Stimulated activated CD4-positive, alpha-beta T cell treated with anti-CD3 and anti-CD28 coated beads, Interleukin-1b, Interleukin-23, amount 100 ng/mL, for 48 hours (primary cell): Measurements from ENCODE around the gene PDE10A.

ENCODE experiments used
- DNase-seq: peaks from one replicate; pipeline ENCODE4 v3.0.0-alpha.2; 2020

The PDE10A gene

DNA sequence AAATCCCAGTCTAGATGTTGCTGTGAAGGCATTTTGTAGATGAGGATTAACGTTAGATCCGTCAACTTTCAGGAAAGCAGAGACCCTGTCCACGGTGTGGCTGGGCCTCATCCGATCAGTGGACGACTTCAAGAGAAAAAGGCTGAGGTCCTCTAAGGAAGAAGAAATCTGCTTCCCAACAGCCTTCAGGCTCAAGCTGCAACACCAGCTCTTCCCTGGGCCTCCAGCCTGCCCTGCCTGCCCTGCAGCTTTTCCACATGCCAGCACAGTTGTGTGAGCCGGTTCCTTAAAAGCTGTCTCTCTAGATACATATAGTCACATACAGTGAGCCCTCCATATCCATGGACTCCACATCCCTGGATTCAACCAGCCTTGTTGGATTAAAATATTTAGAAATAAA, 14.1 kb upstream of the PDE10A start:
- no peak for DNase-seq

DNA sequence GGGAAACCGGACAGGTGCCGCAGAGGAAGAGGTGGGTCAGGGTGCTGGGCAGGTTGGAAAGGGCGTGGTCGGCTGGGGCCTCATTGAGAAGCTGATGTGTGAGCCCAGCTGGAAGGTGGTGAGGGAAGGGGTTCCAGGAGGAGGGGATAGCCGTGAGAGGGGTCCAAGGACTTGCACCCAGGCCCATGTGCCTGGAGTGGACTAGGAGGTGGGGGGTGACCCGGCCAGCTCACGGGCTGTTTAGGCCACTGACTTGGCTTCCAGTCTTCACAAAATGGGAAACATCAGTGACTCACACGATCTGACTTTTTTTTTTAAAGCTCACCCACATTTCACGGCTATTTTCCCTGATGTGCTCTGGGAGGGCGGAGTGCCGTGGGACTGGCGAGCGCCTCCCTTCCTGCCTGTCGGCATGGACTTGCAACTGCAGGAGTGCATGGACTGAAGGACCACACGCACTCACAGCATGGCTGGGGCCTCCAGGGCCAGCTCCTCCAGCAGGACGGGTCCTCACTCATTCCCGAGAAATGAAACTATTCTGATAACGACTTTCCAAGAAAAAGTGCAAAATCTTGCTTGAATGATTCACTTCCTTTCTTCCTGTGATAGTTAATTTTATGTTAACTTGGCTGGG, 13.5 kb upstream of the PDE10A start:
- DNase-seq = no peak

DNA sequence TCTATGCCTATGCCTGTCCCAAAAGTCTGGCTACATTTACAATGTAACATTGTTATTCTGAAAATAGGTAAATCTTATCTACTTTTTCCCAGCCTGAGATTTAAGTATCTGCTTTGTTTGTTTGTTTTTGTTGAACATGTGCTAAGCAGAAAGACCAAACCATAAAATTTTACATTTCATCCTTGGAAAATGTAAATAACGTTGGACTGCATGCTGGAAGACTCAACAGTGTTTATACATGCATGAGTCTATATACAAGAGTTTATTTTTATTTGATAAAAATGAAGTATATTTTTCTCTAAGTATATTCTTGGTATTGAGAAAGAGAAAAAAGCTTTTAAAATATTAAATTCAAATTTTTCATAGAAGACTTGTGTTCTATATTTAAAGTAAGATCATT, 12.1 kb upstream of the PDE10A start:
- no peak for DNase-seq

DNA sequence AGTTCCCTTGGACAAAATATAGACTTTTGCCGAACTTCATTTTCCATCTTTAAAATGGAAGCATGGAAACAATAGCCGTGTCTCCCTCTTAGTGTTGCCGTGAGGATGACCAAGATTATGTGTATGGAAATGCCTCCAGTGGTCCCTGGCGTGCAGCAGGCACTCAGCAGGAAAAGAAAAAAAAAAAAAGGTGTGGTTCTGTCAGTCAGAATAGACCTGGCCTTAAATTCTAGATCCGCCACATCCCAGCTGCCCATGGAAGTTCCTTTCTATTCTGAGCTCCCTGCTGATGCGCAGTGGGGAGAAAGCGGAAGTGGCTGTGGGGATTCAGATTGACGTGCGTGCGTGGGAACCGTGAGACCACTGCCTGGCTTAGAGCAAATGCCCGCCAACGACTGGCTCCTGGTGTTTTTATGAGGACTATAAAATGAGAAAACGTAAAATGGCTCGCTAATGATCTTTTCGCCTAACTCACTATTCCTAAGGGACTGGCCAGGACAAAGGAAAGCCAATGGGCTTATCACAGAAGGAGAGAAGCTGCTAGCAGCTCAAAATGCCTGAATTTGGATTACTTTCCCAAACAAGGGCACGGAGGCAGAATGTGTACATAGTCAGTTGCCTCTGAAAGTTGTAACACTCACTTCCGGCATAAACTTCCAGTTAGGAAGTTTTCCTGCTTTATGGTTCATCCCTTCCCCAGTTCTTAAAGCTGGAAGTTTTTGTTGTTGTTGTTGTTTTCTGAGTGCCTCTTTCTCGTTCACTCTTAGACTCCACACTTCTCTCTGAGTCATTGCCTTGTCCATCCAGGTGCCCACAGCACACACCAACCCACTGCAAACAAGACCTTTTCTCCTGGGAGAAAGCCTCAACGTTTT, 11.4 kb upstream of the PDE10A start:
- DNase-seq = no peak

GRCh38 chr6:165671222-165671768, 8.3 kb upstream of the PDE10A start:
- DNase-seq = no peak

- DNase-seq = no peak
These were observed 5.9 kb upstream of the PDE10A start for GRCh38 chr6:165668951-165669350.

DNA sequence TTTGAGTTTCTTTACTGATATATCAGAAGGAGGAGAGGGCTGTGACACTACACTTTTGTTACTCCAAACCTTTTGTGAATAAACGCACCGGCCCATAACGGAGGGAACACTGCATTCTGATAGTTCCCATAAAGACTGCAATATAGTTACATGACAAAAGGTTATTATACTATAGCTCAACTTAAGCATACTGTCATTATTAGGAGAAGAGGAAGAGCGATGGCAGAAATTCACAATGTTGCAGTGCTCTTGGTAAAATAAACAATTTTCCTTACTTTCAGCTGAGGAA, 2.3 kb upstream of the PDE10A start:
- DNase-seq = no peak

DNA sequence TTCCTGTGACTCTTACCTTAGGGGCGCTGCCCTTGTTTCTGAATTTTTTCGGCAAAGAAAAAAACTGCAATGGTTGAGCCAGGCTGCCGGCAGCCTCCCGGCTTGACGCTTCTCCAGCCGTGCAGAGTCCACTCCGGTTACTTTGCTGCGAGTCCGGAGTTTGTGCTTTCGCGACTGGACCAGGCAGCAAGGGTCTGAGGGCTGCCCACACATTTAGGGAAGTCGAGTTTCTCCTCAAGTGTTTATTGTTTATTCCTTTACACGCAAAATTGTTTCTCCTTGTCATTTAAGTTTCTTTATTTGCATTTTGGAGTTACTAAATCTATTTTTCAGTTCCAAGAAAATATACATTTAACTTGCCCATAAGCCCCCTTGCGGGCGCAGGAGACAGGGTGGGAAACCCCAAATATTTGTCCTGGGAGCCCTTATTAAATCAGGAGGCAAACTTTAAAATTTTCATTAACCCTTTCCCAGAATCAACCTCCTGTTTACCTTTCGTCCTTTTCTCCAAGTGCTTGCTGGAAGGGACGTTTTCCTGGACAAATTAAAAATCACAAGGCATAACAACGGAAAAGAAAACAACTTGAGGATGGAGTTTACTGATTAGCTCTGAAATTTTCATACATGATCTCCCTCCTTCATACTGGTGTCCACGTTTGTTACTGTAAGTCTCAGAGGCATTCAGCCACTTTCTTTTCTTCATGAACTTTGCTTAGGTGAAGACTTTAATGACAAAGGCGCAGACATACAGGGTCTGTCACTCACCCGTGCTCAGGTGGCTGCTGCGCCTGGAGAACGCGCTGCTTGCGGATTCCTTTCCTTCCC, 1.7 kb upstream of the PDE10A start:
- DNase-seq = no peak

DNA sequence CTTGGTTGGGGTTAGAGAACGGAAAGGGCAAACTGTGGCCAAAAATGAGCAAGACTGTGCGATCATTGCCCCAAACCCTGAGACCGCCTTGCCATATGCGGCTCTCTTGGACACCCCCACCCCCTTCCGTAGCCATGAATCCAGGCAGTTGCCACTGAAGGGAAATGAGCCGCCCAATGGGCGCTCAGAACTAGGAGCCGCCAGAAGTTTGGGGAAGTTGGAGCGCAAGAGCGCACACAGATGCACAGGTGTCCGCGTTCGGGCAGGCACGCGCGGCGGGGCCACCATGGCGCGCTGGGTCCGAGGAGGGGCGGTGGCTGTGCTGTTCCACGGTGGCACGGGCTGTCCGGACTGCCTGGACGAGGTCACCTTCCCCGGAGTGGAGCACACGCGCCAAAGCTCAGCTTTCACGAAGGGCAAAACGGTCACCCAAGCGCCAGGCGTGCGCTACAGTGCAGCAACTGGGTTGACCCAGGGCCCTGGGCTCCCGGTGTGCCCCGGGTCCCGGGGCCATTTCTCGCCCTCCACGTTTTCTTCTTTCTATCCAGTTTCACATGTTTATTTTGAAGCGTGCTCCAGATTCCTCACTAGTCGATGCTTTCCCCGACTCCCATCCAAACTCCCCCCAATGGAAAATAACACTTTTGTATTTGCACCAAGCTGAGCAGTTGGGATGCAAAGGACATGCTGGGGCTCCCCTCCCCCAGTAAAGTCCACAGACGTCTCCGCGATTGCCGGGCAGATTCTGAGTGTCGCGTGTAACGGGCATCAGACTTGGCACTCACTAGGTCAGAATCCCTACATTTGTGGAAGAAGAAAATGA, 906 bp upstream of the PDE10A start:
- DNase-seq = no peak

DNA sequence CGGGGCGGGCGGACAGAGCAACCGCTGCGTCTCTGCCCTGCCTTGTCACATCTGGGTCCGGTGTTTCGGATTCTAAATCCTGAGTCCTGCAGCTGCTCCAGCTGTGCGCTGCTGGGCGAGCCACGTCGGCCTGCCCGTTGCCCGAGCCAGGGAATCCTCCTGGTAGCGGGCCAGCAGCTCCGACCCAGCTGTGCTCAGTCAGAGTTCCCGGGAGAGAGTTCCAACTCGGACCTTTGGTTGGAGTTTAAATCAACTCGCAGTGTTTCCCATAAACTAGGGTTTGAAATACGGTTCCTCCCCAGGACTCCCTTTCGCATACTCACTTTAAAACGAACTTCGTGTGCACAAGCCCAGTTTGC, 315 bp upstream of the PDE10A start:
- no peak for DNase-seq

- no peak for DNase-seq
These were observed 846 bp downstream of the PDE10A start for GRCh38 chr6:165662041-165662748.

- DNase-seq = no peak
These were observed 1.4 kb downstream of the PDE10A start for GRCh38 chr6:165661664-165662025.

GRCh38 chr6:165660857-165661663, 2.0 kb downstream of the PDE10A start:
- DNase-seq = no peak

- no peak for DNase-seq
These were observed 2.8 kb downstream of the PDE10A start for GRCh38 chr6:165659945-165660856.

DNA sequence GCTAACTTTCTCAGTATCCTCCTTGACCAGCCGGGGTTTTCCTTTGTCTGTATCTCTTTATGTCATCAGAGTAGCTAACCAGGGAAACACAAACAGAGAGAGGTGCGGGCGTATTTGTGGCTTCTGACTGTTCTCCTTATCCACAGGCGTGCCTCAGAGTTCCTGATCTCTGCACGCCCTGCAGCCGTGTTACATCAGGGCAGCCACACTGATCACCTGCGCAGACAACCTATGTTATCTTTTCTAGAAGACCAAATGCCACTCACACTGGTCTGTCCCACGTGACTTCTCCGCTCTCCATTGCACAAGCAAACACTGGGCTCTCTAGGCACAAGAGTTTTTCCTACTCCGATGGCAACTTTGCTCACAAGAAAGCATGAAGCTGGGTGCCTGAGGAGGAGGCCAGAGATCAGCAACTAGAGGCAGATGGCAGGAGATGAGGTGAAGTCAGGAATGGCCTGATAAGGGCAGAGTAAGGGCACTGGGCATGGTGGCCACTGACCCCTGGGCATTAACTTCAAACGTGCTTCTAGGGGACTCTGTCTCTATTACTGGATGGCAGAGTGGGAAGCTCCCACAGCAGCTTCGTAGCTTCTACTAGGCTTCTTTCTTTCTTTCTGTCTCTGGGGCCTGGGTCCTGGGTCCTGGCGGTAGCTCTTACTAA, 4.5 kb downstream of the PDE10A start:
- no peak for DNase-seq

- DNase-seq = no peak
These were observed 5.7 kb downstream of the PDE10A start for GRCh38 chr6:165657325-165657680.

GRCh38 chr6:165656581-165657324, 6.3 kb downstream of the PDE10A start:
- DNase-seq = no peak

DNA sequence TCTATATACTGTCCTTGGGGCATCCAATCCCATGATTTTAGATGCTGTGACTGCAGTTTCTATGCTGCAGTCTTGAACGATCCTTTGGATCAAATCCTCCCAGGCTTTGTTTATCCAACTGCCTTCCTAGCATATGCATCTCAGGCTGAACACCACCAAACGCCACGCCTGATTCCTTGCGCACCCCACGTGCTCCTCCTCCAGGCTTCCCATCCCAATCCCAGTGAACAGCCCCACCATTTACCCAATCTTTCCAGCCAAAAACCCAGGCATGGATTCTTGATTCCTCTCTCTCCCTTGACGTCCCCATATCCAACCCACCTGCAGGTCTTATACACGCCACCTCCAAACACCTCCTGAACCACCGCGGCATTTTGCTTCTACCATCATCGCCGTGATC, 7.8 kb downstream of the PDE10A start:
- DNase-seq = no peak

DNA sequence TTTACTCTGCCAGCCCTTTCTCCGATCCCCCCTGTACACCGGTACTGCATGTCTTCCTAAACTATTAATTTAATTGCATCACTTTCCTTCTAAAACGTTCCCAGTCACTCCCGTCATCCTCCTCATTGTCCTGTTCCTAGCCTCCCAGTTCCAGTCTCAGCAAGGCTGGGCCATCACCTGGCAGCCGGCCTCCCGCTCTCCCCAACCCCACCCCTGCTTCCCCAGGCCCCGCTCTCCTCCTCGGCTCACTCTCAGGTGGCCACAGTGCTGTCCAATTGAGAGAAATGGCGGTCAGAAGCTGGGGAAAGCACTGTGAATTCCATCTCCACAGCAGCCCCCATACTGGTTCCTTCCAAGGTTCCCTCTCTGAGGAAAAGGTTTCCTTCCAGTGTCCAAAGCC, 8.9 kb downstream of the PDE10A start:
- DNase-seq = no peak
